GM19468 (cell line): ENCODE results near the gene KRTAP4-6.
A peak's percentile ranks its signal among the peaks of the same experiment; 100 is the strongest.
"Not testable (repeated sequence)": the region's sequence is repeated elsewhere in the genome, so short reads cannot be mapped to it uniquely, and the experiment has no call there.

Experiments used
- ATAC-seq: cut with Tn5 transposase; IDR thresholded peaks from one replicate; pipeline ENCODE4 v1.9.1; 2021; ENCODE audit warnings: mild to moderate bottlenecking, moderate library complexity, moderate number of reproducible peaks; ENCODE audit not compliant: unreplicated experiment; ENCODE audit errors: extremely low read depth

Gene KRTAP4-6

GRCh38 chr17:41140360-41141131 lies at the start of gene KRTAP4-6:
KRTAP4-6 (minus strand) TSS chr17:41140544; CDS start chr17:41140487, 57 bp downstream.
- ATAC-seq, result no peak

GRCh38 chr17:41189837-41190318 lies 49.5 kb upstream of the KRTAP4-6 start, which contains the start of gene KRTAP9-1:
KRTAP9-1 (plus strand) TSS chr17:41189887; CDS start chr17:41189887, 0 bp downstream.
- ATAC-seq, result not testable (repeated sequence)

- no peak for ATAC-seq
Measured at GRCh38 chr17:41186872-41187271, 46.5 kb upstream of the KRTAP4-6 start.

- no peak for ATAC-seq
Measured at GRCh38 chr17:41185001-41185400, 44.7 kb upstream of the KRTAP4-6 start.

- ATAC-seq, result no peak
Measured at GRCh38 chr17:41184480-41184961, 44.2 kb upstream of the KRTAP4-6 start, which contains the start of gene KRTAP4-1. KRTAP4-1 (minus strand) TSS chr17:41184911; CDS start chr17:41184854, 57 bp downstream.

- no peak for ATAC-seq
Measured at GRCh38 chr17:41178843-41179616, 38.7 kb upstream of the KRTAP4-6 start.

GRCh38 chr17:41178341-41178740 lies 38.0 kb upstream of the KRTAP4-6 start:
- no peak for ATAC-seq

- no peak for ATAC-seq
Measured at GRCh38 chr17:41177727-41178271, 37.5 kb upstream of the KRTAP4-6 start, which contains the start of gene KRTAP4-2. KRTAP4-2 (minus strand) TSS chr17:41178221; CDS start chr17:41178164, 57 bp downstream.

GRCh38 chr17:41176744-41177387 lies 36.5 kb upstream of the KRTAP4-6 start:
- peak; percentile 14 for ATAC-seq

GRCh38 chr17:41171886-41172285 lies 31.5 kb upstream of the KRTAP4-6 start:
- ATAC-seq, result no peak

GRCh38 chr17:41168121-41168520 lies 27.8 kb upstream of the KRTAP4-6 start, which contains the start of gene KRTAP4-3:
KRTAP4-3 (minus strand) TSS chr17:41168221; CDS start chr17:41168172, 49 bp downstream.
- no peak for ATAC-seq

GRCh38 chr17:41167561-41167960 lies 27.2 kb upstream of the KRTAP4-6 start:
- no peak for ATAC-seq

GRCh38 chr17:41163828-41164227 lies 23.5 kb upstream of the KRTAP4-6 start:
- no peak for ATAC-seq

GRCh38 chr17:41160648-41161047 lies 20.3 kb upstream of the KRTAP4-6 start, which contains the start of gene KRTAP4-4:
KRTAP4-4 (minus strand) TSS chr17:41160748; CDS start chr17:41160691, 57 bp downstream.
- ATAC-seq, result no peak

- not testable (repeated sequence) for ATAC-seq
Measured at GRCh38 chr17:41160190-41160589, 19.8 kb upstream of the KRTAP4-6 start.

- ATAC-seq, result no peak
Measured at GRCh38 chr17:41153856-41154255, 13.5 kb upstream of the KRTAP4-6 start.

GRCh38 chr17:41151525-41151924 lies 11.2 kb upstream of the KRTAP4-6 start:
- no peak for ATAC-seq

GRCh38 chr17:41150026-41150425 lies 9.7 kb upstream of the KRTAP4-6 start:
- no peak for ATAC-seq

GRCh38 chr17:41149652-41149985 lies 9.3 kb upstream of the KRTAP4-6 start, which contains the start of gene KRTAP4-5:
KRTAP4-5 (minus strand) TSS chr17:41149825; CDS start chr17:41149767, 58 bp downstream.
- no peak for ATAC-seq
